Nucleus accumbens (tissue), 56 donors: Measurements from ENCODE around the gene MMGT1.

ENCODE experiments used
- DNase-seq, 56 donors: peaks; one replicate each; lab custom pipeline; 2025; lab: John Stamatoyannopoulos, UW

Gene MMGT1

DNA sequence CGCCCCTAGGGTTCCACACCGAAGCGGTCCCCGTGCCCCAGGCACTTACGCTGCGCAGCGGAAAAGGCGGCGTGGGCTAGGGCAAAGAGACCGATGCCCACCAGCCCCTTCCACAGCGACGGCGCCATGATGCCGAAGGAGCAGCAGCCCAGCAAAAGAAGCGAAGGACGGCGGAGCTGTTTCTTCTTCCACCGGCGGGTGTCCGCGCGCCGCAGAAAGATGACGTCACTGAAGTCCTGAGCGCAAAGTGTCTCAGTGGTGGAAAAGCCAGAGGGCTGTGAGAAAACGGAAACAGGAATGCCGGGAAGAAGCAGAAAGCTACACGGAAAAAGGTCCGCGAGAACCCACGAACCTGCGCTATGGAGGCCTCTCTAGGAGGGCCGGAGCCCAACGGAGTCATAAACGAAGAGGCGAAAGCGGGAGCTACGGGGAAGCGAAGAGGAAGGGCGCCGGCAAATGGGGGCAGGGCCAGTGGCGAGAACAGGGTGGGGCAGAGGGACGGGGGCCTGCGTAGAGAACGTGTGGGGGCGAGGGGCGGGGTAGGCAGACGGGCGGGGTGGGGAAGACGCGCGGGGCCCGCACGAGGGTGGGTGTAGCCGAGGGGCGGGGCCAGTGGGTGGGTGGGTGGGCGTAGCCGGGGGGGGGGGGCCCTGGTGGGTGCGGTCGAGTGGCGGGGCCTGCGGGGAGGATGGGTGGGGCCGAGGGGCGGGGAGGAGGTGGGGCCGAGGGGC is at the start of gene MMGT1:
Gene MMGT1 (minus strand): TSS at position 441 of the 731 bp plus-strand sequence. CDS start 313 bp downstream, at position 128.
- peak in 55 of 56 donors; percentile 22 to 91 (median 82) for DNase-seq

GRCh38 chrX:136021903-136022302 is 48.1 kb upstream of the MMGT1 start:
- DNase-seq: no peak

DNA sequence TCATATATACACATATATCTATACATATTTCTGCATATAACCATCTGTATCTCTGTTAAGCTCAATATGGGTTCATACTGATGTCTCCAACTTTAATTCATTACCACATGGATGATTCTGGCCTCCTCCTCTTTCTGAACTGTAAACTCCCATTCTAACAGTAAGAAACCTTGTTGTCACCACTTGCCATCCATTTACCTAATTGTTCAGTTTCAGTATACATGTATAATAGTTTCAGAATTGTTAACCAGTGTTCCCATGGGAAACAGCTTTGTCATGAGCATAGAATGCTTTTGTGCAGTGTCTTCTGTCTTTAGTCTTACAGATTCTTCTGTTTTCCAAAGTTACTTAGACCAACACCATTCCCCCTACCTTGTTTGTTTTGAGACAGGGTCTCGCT is 47.4 kb upstream of the MMGT1 start:
- DNase-seq: no peak

DNA sequence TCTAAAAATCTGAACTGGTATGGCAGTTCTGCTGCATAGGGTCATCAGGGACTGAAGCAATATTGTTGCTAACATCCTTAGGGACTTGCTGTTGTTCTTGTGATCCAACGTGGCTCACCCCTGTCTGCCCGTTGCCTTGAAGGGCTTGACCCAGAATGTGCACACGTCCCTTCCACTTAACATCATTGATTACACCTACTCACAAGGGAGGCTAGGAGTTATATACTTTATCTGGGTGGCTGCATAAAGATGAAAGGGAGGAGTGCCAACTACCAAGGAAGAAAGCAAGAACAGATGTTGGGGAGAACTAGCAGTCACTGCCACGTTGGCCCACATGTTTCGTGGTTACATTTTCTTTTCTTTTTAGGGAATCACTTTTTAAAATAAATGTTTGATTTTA is 45.4 kb upstream of the MMGT1 start:
- no peak for DNase-seq

GRCh38 chrX:136016881-136017280 is 43.1 kb upstream of the MMGT1 start:
- DNase-seq: no peak

GRCh38 chrX:136015016-136015415 is 41.2 kb upstream of the MMGT1 start:
- no peak for DNase-seq

DNA sequence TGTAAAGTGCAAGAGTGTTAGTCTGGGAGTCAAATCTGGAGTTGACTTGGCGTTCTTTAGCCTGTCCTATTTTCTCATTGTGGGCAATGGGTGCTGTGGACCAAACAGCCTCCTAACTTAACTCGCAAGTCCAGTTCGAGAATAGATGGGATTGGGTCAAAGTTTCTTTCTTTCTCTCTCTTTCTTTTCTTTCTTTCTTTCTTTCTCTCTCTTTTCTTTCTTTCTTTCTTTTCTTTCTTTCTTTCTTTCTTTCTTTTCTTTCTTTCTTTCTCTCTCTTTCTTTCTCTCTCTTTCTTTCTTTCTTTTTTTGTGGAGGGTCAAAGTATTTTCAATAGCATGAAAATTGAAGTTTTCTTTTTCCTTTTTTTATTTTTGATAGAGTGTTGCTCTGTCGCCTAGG is 14.5 kb upstream of the MMGT1 start:
- DNase-seq: no peak

GRCh38 chrX:135985973-135986310 is 12.2 kb upstream of the MMGT1 start:
- peak in 7 of 56 donors; percentile 0 to 32 (median 18) for DNase-seq

DNA sequence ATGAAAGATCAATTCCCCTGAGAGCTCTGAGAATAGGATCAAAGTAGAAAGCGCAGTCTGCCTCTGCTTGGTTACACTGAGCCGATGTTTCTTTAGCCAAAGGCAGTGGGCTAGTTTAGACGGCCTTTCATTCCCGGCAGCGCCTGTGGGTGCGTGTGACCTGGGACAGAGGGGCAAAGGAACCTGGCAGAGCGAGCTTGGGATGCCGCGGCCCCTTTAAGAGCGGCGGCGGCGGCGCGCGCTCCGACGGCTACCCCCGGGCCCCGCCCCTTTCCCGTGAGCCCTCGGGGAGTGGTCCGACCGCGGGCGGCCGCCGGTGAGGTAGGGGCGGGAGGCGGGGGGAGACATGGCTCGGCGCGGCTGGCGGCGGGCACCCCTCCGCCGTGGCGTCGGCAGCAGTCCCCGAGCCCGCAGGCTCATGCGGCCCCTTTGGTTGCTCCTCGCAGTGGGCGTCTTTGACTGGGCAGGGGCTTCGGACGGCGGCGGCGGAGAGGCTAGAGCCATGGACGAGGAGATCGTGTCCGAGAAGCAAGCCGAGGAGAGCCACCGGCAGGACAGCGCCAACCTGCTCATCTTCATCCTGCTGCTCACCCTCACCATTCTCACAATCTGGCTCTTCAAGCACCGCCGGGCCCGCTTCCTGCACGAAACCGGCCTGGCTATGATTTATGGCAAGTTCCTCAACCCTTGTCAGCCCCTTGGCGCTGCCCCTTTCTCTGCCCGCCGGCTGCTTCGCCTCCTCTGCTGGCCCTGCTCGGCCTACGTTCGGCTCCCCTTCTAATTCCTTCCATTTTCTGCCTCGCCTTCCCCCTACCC is 11.6 kb upstream of the MMGT1 start, which contains the start of gene SLC9A6:
Gene SLC9A6 (plus strand): TSS at position 279 of the 816 bp plus-strand sequence. CDS start 224 bp downstream, at position 503.
- peak in 54 of 56 donors; percentile 5 to 81 (median 52) for DNase-seq

DNA sequence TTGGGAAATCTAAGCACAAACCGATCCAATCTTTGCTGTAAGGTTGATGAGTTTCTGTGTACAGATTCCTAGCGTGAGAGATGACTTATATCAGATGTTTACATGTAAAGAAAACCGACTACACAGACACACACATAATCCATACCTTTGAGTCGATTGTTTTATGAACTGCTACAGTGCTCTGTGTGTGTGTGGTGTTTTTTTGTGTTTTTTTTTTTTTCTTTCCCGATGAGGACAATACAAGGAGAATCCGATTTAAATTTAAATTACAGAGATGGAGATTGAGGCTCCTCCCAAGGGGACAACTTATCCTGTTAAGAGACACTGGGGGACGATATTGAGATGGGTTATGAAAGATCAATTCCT is 11.0 kb upstream of the MMGT1 start:
- no peak for DNase-seq

- peak in 2 of 56 donors; percentile 0 for DNase-seq
Observed at GRCh38 chrX:135984256-135984655, 10.5 kb upstream of the MMGT1 start.

DNA sequence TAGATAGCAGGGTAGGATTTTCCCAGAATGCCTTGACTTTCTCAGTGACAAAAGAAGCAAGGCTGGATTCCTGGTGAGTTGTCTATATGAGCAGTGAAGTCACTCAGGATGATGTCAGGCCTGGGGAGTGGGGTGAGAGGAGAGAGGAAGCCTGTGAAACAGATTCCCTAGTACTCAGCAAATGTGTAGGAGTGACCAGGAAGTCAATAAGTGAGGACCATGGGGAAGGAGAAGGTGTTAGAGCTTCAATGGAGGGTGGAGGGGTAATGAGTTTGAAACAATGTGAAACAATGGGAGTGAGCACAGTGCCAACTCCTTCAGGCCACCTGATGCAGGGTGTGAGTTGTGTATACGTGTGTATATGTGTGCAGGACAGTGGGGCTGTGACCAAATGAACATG is 9.1 kb upstream of the MMGT1 start:
- DNase-seq: no peak

DNA sequence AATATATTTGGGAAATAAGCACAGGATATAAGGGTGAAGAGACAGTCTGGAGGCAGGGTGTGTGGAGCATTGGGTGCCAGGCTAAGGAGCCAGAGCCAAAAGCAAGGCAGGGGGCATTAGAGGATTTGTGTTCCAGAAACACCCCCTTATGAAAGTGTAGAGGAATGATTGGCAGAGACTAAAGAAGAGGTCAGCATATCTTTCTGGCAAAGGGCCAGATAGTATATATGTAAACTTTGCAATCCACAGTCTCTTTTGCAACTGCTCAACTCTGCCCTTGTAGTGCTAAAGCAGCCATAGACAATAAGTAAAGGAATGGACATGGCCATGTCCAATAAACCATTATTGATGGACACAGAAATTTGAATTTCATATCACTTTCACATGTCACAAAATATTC is 7.9 kb upstream of the MMGT1 start:
- no peak for DNase-seq

GRCh38 chrX:135981010-135981409 is 7.2 kb upstream of the MMGT1 start:
- no peak for DNase-seq

GRCh38 chrX:135977611-135978010 is 3.8 kb upstream of the MMGT1 start:
- DNase-seq: no peak

GRCh38 chrX:135975421-135975820 is 1.6 kb upstream of the MMGT1 start:
- DNase-seq: no peak

DNA sequence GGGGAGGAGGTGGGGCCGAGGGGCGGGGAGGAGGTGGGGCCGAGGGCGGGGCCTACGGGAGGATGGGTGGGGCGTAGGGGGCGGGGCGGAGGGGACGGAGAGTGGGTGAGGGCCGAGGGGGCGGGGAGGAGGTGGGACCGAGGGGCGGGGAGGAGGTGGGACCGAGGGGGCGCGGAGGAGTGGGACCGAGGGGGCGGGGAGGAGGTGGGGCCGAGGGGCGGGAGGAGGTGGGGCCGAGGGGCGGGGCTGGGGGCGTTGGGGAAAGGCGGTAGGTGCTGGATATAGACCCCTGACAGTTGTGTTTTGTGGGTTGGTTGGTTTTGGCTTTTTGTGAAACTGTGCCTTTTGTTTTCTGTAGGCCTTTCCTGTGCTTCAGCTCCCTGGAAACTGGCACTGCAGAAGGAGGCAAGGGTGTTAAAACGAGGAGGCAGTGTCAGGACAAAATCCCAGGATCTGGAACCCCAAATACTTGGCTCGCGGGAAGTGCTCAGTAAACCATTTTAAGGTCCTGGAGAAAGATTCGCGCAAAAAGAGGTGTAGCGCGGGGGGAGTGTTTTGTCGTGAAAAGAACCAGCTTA is 580 bp upstream of the MMGT1 start:
- peak in 53 of 56 donors; percentile 17 to 91 (median 76) for DNase-seq

DNA sequence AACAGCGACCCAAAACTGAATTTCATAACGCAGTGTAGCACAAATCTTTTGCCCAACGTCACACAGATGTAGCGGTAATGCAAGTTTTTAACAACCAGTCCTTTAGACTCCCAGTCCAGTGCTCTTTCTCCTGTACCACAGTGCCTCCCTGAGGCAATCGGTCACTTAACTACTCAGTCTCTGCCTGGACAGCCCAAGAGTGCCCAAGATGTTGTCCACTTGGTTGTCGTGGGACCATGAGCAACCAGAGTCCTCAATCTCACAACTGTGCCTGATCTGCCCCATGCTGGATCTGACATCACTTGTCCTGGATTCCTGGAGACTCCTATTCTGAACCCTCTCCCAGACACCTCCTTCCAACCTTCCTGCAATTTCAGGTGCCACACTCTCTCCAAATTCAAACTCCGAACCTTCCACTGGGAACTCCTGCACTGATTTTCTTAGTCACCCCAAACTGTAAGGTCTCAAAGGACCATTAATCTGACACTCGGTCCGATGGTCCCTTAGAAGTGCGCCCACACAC is 702 bp downstream of the MMGT1 start:
- peak in 19 of 56 donors; percentile 1 to 41 (median 12) for DNase-seq

DNA sequence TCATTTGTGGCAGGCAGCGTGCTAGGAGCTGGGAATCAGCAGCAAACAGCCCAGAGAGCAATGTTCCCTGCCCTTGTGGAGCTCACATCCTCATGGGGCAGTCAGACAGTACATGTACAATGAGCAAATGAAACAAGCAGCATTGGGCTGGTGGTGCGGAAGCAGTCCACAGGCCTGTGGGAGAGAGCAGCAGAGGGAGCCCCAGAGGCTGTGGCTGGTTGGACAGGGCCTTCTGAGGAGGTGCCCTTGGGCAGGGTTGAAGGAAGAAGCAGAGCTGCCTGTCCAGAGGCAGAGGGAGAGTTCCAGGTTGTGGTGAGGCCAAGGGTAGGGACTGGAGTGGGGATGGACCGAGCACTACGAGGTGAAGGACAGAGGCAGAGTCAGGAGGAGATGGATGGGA is 22.5 kb downstream of the MMGT1 start:
- DNase-seq: no peak

DNA sequence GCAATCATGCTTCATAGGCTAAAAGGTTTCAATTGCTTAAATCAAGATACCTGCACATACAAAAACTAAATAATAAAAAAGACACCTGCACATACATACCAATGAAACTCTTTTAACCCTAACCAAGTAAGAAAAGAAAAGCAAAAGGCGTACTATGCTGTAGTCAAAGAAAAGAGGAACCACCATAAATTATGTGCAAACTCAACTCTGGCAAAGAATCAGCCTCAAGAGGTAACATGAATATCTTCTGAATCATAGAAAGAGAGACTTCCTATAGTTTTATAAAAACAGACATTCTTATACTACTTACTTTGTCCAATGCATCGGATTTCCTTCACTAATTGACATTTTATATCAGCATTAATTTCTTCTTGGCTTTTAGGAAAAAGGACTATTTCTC is 29.3 kb downstream of the MMGT1 start:
- DNase-seq: no peak
